Neural progenitor cell (in vitro differentiated cells): ENCODE results near the gene BCAS3. TPM values are rescaled to one million over a fixed set of nuclear protein-coding genes. Genes with fewer than 3 reads are reported as not detected.

ENCODE experiments used
- DNase-seq: peaks from one replicate; pipeline ENCODE4 v3.0.0-alpha.2; 2016; ENCODE audit warnings: low spot score
- H2AFZ ChIP-seq: fragments of 200-600 bp; sonication (generic); replicated peaks from 2 replicates; pipeline ENCODE4 v1.6.1; 2016; ENCODE audit warnings: antibody characterized with exemption
- H3F3A ChIP-seq: fragments of 200-600 bp; sonication (generic); 2 replicates; pipeline ENCODE4 v1.6.1; 2016; ENCODE audit warnings: antibody characterized with exemption, low read depth
- H3K27ac ChIP-seq: fragments of 200-600 bp; sonication (generic); 2 replicates; pipeline ENCODE4 v1.5.1; 2016; ENCODE audit warnings: mild to moderate bottlenecking
- H3K27me3 ChIP-seq: fragments of 200-600 bp; sonication (generic); 2 replicates; pipeline ENCODE4 v1.6.1; 2016; ENCODE audit warnings: mild to moderate bottlenecking, moderate library complexity
- H3K36me3 ChIP-seq: fragments of 200-600 bp; sonication (generic); 2 replicates; pipeline ENCODE4 v1.5.1; 2016
- H3K4me1 ChIP-seq: fragments of 200-600 bp; sonication (generic); 2 replicates; pipeline ENCODE4 v1.6.1; 2016; ENCODE audit warnings: mixed run types
- H3K4me2 ChIP-seq: fragments of 200-600 bp; sonication (generic); 2 replicates; pipeline ENCODE4 v1.6.1; 2016
- H3K4me3 ChIP-seq: fragments of 200-600 bp; sonication (generic); 2 replicates; pipeline ENCODE4 v1.5.1; 2016
- H3K79me2 ChIP-seq: fragments of 200-600 bp; sonication (generic); 2 replicates; pipeline ENCODE4 v1.6.1; 2016; ENCODE audit warnings: low read depth
- H3K9ac ChIP-seq: fragments of 200-600 bp; sonication (generic); 2 replicates; pipeline ENCODE4 v1.6.1; 2016
- H3K9me3 ChIP-seq: fragments of 200-600 bp; sonication (generic); 2 replicates; pipeline ENCODE4 v1.5.1; 2016; ENCODE audit warnings: low read depth
- H4K20me1 ChIP-seq: fragments of 200-600 bp; sonication (generic); 2 replicates; pipeline ENCODE4 v1.6.1; 2016; ENCODE audit warnings: low read depth
- H3K27ac Mint-ChIP-seq: 3 replicates; pipeline ENCODE4 v1.8.0; 2021; ENCODE audit warnings: mixed read lengths
- H3K27me3 Mint-ChIP-seq: 2 replicates; pipeline ENCODE4 v1.8.0; 2022; ENCODE audit warnings: low read depth, mild to moderate bottlenecking, inconsistent platforms, moderate library complexity, mixed read lengths; ENCODE audit not compliant: insufficient read depth
- H3K36me3 Mint-ChIP-seq: 3 replicates; pipeline ENCODE4 v1.8.0; 2021; ENCODE audit warnings: mixed read lengths
- H3K4me1 Mint-ChIP-seq: 3 replicates; pipeline ENCODE4 v1.8.0; 2021; ENCODE audit warnings: mixed read lengths
- H3K4me3 Mint-ChIP-seq: 3 replicates; pipeline ENCODE4 v1.8.0; 2021; ENCODE audit warnings: mild to moderate bottlenecking, moderate library complexity, mixed read lengths
- H3K9me3 Mint-ChIP-seq: 3 replicates; pipeline ENCODE4 v1.8.0; 2020; ENCODE audit warnings: mixed read lengths
- EZH2 ChIP-seq: fragments of 200-600 bp; sonication (generic); IDR thresholded peaks from 2 replicates; pipeline ENCODE4 v1.6.1; 2017; ENCODE audit warnings: antibody characterized with exemption, mild to moderate bottlenecking, moderate library complexity
- EZH2phosphoT487 ChIP-seq: fragments of 200-600 bp; sonication (generic); IDR thresholded peaks from 2 replicates; pipeline ENCODE4 v1.6.1; 2017; ENCODE audit warnings: antibody characterized with exemption
- total RNA-seq: library from RNA; depleted of rRNA; stranded (reverse); fragments of >200 nt; gene quantifications from 2 replicates; pipeline ENCODE4 v1.2.3, GENCODE V29; 2015; ENCODE audit warnings: low replicate concordance
- TF ChIP-seq, protein P1 (sequence below): fragments of 200-600 bp; sonication (generic); IDR thresholded peaks from 2 replicates; pipeline ENCODE4 v1.5.1; 2017; ENCODE audit warnings: antibody characterized with exemption, mild to moderate bottlenecking

Gene BCAS3
- total RNA-seq, 1 donor from 2014 or later, result 60.9 TPM

DNA sequence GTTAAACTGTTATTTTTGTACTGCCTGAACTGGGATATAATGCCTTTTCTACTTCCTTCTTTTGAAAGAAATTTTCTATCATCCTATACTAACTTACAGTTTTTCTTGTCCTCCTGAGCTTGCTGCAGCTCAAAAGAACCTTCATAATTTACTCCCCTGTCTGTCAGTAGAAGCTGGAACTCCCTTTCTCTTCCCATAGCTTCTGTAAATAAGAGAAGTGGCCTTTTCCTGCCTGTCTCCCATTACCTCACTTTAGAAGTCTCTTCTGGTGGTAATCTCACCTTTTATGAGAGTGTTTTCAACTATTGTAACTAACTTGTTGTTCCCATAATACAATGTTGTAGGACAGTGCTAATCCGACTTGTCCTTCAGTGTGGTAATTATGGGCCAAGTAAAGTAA is 475.2 kb downstream of the BCAS3 start:
- H3K27me3 Mint-ChIP-seq, result no peaks in the 10 kb centered on the region
- TF ChIP-seq, protein P1, sequence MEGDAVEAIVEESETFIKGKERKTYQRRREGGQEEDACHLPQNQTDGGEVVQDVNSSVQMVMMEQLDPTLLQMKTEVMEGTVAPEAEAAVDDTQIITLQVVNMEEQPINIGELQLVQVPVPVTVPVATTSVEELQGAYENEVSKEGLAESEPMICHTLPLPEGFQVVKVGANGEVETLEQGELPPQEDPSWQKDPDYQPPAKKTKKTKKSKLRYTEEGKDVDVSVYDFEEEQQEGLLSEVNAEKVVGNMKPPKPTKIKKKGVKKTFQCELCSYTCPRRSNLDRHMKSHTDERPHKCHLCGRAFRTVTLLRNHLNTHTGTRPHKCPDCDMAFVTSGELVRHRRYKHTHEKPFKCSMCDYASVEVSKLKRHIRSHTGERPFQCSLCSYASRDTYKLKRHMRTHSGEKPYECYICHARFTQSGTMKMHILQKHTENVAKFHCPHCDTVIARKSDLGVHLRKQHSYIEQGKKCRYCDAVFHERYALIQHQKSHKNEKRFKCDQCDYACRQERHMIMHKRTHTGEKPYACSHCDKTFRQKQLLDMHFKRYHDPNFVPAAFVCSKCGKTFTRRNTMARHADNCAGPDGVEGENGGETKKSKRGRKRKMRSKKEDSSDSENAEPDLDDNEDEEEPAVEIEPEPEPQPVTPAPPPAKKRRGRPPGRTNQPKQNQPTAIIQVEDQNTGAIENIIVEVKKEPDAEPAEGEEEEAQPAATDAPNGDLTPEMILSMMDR, result no peak
- TF ChIP-seq EZH2 (no peak), EZH2phosphoT487 (no peak)

DNA sequence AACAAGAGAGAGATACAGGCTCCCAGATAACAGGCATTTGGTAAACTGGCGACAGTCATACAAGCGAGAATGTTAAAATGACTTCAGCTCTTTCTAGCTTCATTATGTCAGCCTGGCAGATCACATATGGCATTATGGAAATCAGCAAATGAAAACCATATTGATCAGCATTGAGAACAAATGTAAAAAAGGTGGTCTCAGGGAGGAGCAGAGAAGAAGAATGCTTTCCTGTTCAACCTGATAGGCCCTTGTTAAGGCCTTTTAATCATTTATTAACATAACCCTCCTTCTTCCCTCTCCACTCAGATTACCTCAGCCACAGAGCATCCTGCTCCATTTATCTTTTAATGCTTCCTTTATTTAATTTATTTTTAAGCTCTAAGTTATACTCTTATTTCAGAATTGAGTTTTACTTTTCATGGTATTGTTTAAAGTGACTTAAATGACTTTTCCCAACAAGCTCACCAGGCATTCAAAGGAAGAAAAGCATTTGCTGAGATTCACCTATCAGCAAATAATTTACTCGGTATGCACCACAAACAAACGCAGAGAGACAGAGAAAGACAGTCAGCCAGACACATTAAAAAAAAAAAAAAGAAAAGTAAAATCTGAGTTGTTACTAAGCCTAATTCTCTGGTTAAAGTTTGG is 478.1 kb downstream of the BCAS3 start:
- Mint-ChIP-seq H3K4me3 (no peak overlapping the region), H3K4me1 (peaks cover 48% of the 10 kb centered on the region), H3K9me3 (peaks cover 3% of the 10 kb centered on the region), H3K36me3 (no peaks in the 10 kb centered on the region), H3K27me3 (no peaks in the 10 kb centered on the region), H3K27ac (no peak overlapping the region)
- Histone ChIP-seq H3F3A (peaks cover 19% of the 10 kb centered on the region), H3K9me3 (no peaks in the 10 kb centered on the region), H3K36me3 (no peaks in the 10 kb centered on the region), H3K4me3 (no peak overlapping the region), H3K4me2 (peak overlapping the region; percentile 30), H3K79me2 (no peaks in the 10 kb centered on the region), H3K9ac (no peak overlapping the region), H2AFZ (no peak overlapping the region), H3K4me1 (peaks cover 83% of the 10 kb centered on the region), H4K20me1 (no peaks in the 10 kb centered on the region), H3K27me3 (no peaks in the 10 kb centered on the region), H3K27ac (peak overlapping the region; percentile 68)
- TF ChIP-seq, protein P1, result no peak
- no peak for TF ChIP-seq EZH2phosphoT487
- TF ChIP-seq EZH2, result no peak
- no peak for DNase-seq

More for the DNA sequence above, 475.2 kb downstream of the BCAS3 start:
- no peaks in the 10 kb centered on the region for H3K79me2 ChIP-seq
- no peak overlapping the region for H3K9ac ChIP-seq
- no peak overlapping the region for H2AFZ ChIP-seq
- H3K4me2 ChIP-seq, result peak overlapping the region; percentile 23
- no peaks in the 10 kb centered on the region for H3K36me3 Mint-ChIP-seq
- no peaks in the 10 kb centered on the region for H3K36me3 ChIP-seq
- no peaks in the 10 kb centered on the region for H3K27me3 ChIP-seq
- no peak overlapping the region for H3K27ac Mint-ChIP-seq
- peak overlapping the region; percentile 51 for H3K27ac ChIP-seq
- H3K9me3 Mint-ChIP-seq, result peaks cover 3% of the 10 kb centered on the region
- no peak overlapping the region for H3K4me3 Mint-ChIP-seq
- DNase-seq, result no peak
- no peak overlapping the region for H3K4me3 ChIP-seq
- H3F3A ChIP-seq, result peaks cover 19% of the 10 kb centered on the region
- H3K9me3 ChIP-seq, result no peaks in the 10 kb centered on the region
- H3K4me1 Mint-ChIP-seq, result peaks cover 32% of the 10 kb centered on the region
- H3K4me1 ChIP-seq, result peaks cover 60% of the 10 kb centered on the region
- no peaks in the 10 kb centered on the region for H4K20me1 ChIP-seq

DNA sequence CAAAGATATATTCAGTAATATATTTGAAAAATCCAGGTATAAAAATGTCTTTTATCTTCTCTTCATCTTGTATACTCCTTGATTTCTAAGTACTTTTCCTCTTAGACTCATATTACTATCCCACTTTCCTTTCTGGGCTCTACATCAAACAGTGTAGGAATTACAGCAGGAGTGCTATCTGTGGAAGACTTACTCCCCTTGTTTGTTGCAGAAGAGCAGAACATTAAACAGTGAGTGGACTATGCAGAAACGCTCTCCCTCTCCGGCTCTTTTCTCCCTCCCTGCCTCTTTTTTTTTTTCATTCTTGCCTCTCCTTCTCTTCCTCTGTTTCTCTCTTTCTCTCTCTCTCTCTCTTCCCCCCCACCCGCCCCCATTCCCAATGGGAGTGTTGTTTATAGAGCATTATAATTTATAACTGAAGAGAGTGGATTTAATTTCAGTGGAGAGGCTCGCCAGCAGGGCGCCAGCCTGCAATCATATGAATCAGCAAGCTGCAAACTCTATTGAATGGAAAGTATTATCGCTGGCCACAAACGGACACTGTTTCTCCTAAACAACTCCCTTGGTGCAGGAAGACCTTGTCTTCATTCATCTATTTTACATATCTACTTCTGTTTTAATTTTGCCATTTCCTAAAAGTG is 479.7 kb downstream of the BCAS3 start:
- Histone ChIP-seq H3F3A (peaks cover 19% of the 10 kb centered on the region), H3K9me3 (no peaks in the 10 kb centered on the region), H3K27ac (no peak overlapping the region), H3K79me2 (no peaks in the 10 kb centered on the region), H2AFZ (no peak overlapping the region), H3K9ac (no peak overlapping the region), H3K4me2 (peak overlapping the region; percentile 17), H3K4me1 (peaks cover 96% of the 10 kb centered on the region), H3K36me3 (no peaks in the 10 kb centered on the region), H3K27me3 (no peaks in the 10 kb centered on the region), H4K20me1 (no peaks in the 10 kb centered on the region), H3K4me3 (no peak overlapping the region)
- Mint-ChIP-seq H3K36me3 (no peaks in the 10 kb centered on the region), H3K4me1 (peaks cover 60% of the 10 kb centered on the region), H3K4me3 (peak overlapping the region; percentile 33), H3K9me3 (no peaks in the 10 kb centered on the region), H3K27me3 (no peaks in the 10 kb centered on the region), H3K27ac (peak overlapping the region; percentile 57)
- TF ChIP-seq EZH2 (no peak), EZH2phosphoT487 (no peak)
- TF ChIP-seq, protein P1, result no peak
- DNase-seq, result no peak
